PC-9 (cell line): Measurements from ENCODE around the gene ABL2.

Source experiments
- EZH2 ChIP-seq: fragments of 200-600 bp; sonication (generic); IDR thresholded peaks from 2 replicates; pipeline ENCODE4 v1.8.0; 2017; ENCODE audit warnings: antibody characterized with exemption, low read depth
- TF ChIP-seq, protein P1 (sequence below): fragments of 200-600 bp; sonication (generic); conservative IDR thresholded peaks from 2 replicates; pipeline ENCODE4 v1.6.1; 2017; ENCODE audit warnings: mixed run types, antibody characterized with exemption, mild to moderate bottlenecking, moderate library complexity

DNA sequence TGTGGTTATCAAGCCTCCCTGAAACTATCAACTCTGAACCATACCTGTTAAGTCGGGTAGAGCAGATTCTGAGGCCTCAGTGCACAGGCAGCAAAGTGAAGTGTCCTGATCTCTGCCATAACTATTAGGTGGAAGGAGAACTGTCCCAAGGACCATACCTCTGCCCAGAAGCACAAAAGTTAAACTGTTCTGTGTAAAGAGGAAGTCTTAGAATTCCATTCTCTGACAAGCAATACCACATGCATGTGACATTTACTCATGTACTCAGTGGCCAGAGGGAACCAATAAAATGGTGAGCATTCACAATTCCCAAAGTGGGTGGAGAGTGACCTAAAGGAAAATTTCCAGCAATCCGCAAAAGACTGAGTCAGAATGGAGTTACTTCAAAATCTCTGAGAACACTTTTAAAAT, 86.6 kb downstream of the ABL2 start:
- TF ChIP-seq, protein P1, sequence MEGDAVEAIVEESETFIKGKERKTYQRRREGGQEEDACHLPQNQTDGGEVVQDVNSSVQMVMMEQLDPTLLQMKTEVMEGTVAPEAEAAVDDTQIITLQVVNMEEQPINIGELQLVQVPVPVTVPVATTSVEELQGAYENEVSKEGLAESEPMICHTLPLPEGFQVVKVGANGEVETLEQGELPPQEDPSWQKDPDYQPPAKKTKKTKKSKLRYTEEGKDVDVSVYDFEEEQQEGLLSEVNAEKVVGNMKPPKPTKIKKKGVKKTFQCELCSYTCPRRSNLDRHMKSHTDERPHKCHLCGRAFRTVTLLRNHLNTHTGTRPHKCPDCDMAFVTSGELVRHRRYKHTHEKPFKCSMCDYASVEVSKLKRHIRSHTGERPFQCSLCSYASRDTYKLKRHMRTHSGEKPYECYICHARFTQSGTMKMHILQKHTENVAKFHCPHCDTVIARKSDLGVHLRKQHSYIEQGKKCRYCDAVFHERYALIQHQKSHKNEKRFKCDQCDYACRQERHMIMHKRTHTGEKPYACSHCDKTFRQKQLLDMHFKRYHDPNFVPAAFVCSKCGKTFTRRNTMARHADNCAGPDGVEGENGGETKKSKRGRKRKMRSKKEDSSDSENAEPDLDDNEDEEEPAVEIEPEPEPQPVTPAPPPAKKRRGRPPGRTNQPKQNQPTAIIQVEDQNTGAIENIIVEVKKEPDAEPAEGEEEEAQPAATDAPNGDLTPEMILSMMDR = no peak
- no peak for TF ChIP-seq EZH2
